NCI-H1048 (cell line): Measurements from ENCODE around the gene TNFRSF9.
"Not testable (repeated sequence)": the region's sequence is repeated elsewhere in the genome, so short reads cannot be mapped to it uniquely, and the experiment has no call there.

Experiments used
- DNase-seq: peaks from one replicate; lab custom pipeline; 2025; lab: John Stamatoyannopoulos, UW

Gene TNFRSF9

GRCh38 chr1:7940745-7941436, at the start of gene TNFRSF9:
Gene TNFRSF9 (minus strand): TSS chr1:7940839. CDS start chr1:7939994, 845 bp downstream.
- DNase-seq: no peak

- DNase-seq: no peak
These were observed 49.3 kb upstream of the TNFRSF9 start for GRCh38 chr1:7989762-7990428.

GRCh38 chr1:7988576-7988975, 47.9 kb upstream of the TNFRSF9 start:
- no peak for DNase-seq

- no peak for DNase-seq
These were observed 46.9 kb upstream of the TNFRSF9 start for GRCh38 chr1:7987528-7987927.

GRCh38 chr1:7985851-7986612, 45.4 kb upstream of the TNFRSF9 start:
- DNase-seq: no peak

GRCh38 chr1:7984811-7985210, 44.2 kb upstream of the TNFRSF9 start:
- no peak for DNase-seq

- no peak for DNase-seq
These were observed 42.6 kb upstream of the TNFRSF9 start for GRCh38 chr1:7983086-7983778.

GRCh38 chr1:7980984-7981383, 40.3 kb upstream of the TNFRSF9 start:
- no peak for DNase-seq

- DNase-seq: no peak
These were observed 34.7 kb upstream of the TNFRSF9 start for GRCh38 chr1:7975212-7975865.

GRCh38 chr1:7973086-7973485, 32.4 kb upstream of the TNFRSF9 start:
- no peak for DNase-seq

- no peak for DNase-seq
These were observed 31.6 kb upstream of the TNFRSF9 start for GRCh38 chr1:7972285-7972684.

- no peak for DNase-seq
These were observed 30.4 kb upstream of the TNFRSF9 start for GRCh38 chr1:7971024-7971423.

- DNase-seq: no peak
These were observed 29.6 kb upstream of the TNFRSF9 start for GRCh38 chr1:7970246-7970645.

- no peak for DNase-seq
These were observed 27.0 kb upstream of the TNFRSF9 start for GRCh38 chr1:7967651-7968050.

- DNase-seq: no peak
These were observed 26.6 kb upstream of the TNFRSF9 start for GRCh38 chr1:7967196-7967595.

GRCh38 chr1:7964476-7964875, 23.8 kb upstream of the TNFRSF9 start:
- DNase-seq: no peak

GRCh38 chr1:7963841-7964240, 23.2 kb upstream of the TNFRSF9 start:
- not testable (repeated sequence) for DNase-seq

- not testable (repeated sequence) for DNase-seq
These were observed 22.7 kb upstream of the TNFRSF9 start for GRCh38 chr1:7963378-7963730.

- no peak for DNase-seq
These were observed 22.2 kb upstream of the TNFRSF9 start for GRCh38 chr1:7962636-7963377.

- no peak for DNase-seq
These were observed 21.3 kb upstream of the TNFRSF9 start for GRCh38 chr1:7962014-7962335.
